HuH-7.5 (cell line): ENCODE results near the gene DYNC1I1.

Source experiments
- DNase-seq: peaks from one replicate; pipeline ENCODE4 v3.0.0; 2011; ENCODE audit warnings: low spot score

DYNC1I1 gene

GRCh38 chr7:95772298-95772770, at the start of gene DYNC1I1:
Gene DYNC1I1 (plus strand): TSS chr7:95772554. CDS start chr7:95804730, 32,176 bp downstream.
- peak; percentile 68 for DNase-seq

GRCh38 chr7:95723583-95724180, 48.7 kb upstream of the DYNC1I1 start:
- DNase-seq: peak; percentile 42

GRCh38 chr7:95725205-95725604, 47.1 kb upstream of the DYNC1I1 start:
- DNase-seq: no peak

GRCh38 chr7:95730493-95731280, 41.7 kb upstream of the DYNC1I1 start:
- no peak for DNase-seq

- DNase-seq: no peak
Measured at GRCh38 chr7:95736635-95737034, 35.7 kb upstream of the DYNC1I1 start.

- no peak for DNase-seq
Measured at GRCh38 chr7:95737828-95738505, 34.4 kb upstream of the DYNC1I1 start.

- DNase-seq: no peak
Measured at GRCh38 chr7:95749044-95749443, 23.3 kb upstream of the DYNC1I1 start.

- DNase-seq: no peak
Measured at GRCh38 chr7:95749515-95749914, 22.8 kb upstream of the DYNC1I1 start.

- DNase-seq: no peak
Measured at GRCh38 chr7:95753440-95753839, 18.9 kb upstream of the DYNC1I1 start.

- no peak for DNase-seq
Measured at GRCh38 chr7:95755277-95755934, 16.9 kb upstream of the DYNC1I1 start.

GRCh38 chr7:95758187-95758586, 14.2 kb upstream of the DYNC1I1 start:
- no peak for DNase-seq

- DNase-seq: no peak
Measured at GRCh38 chr7:95766086-95766485, 6.3 kb upstream of the DYNC1I1 start.

GRCh38 chr7:95766657-95767056, 5.7 kb upstream of the DYNC1I1 start:
- DNase-seq: no peak

- DNase-seq: peak; percentile 20
Measured at GRCh38 chr7:95772771-95773581, 622 bp downstream of the DYNC1I1 start.

- no peak for DNase-seq
Measured at GRCh38 chr7:95776561-95777185, 4.3 kb downstream of the DYNC1I1 start.

- no peak for DNase-seq
Measured at GRCh38 chr7:95777269-95777668, 4.9 kb downstream of the DYNC1I1 start.

- DNase-seq: no peak
Measured at GRCh38 chr7:95780665-95781064, 8.3 kb downstream of the DYNC1I1 start.

GRCh38 chr7:95781961-95782586, 9.7 kb downstream of the DYNC1I1 start:
- no peak for DNase-seq

GRCh38 chr7:95784796-95785195, 12.4 kb downstream of the DYNC1I1 start:
- no peak for DNase-seq

- DNase-seq: no peak
Measured at GRCh38 chr7:95788258-95788657, 15.9 kb downstream of the DYNC1I1 start.

- DNase-seq: no peak
Measured at GRCh38 chr7:95788884-95789283, 16.5 kb downstream of the DYNC1I1 start.
